Gastroesophageal sphincter (tissue), 3 donors: Measurements from ENCODE around the gene SMTN.

Experiments used
- EP300 ChIP-seq: sonication (generic); formaldehyde crosslinking; IDR thresholded peaks from one replicate; pipeline ENCODE4 v1.6.1; 2017; ENCODE audit warnings: antibody characterized with exemption, mild to moderate bottlenecking
- POLR2A ChIP-seq, 2 donors: fragments of 450-650 bp; IDR thresholded peaks; one replicate each; pipeline ENCODE4 v1.6.1; 2017; ENCODE audit warnings: antibody characterized with exemption in 2 of 2, mild to moderate bottlenecking in 2 of 2, moderate library complexity in 1 of 2
- POLR2AphosphoS5 ChIP-seq: sonication (generic); formaldehyde crosslinking; IDR thresholded peaks from one replicate; pipeline ENCODE4 v1.6.1; 2017; ENCODE audit warnings: antibody characterized with exemption
- TF ChIP-seq, protein P1 (sequence below), 4 experiments: fragments of 200-600 bp in 2 of 4; fragments of 450-650 bp in 2 of 4; sonication (generic) in 1 of 4; IDR thresholded peaks; one replicate each; pipeline ENCODE4 v1.5.1; 2017 to 2019; ENCODE audit warnings: antibody characterized with exemption in 4 of 4, mild to moderate bottlenecking in 2 of 4, moderate library complexity in 2 of 4

DNA sequence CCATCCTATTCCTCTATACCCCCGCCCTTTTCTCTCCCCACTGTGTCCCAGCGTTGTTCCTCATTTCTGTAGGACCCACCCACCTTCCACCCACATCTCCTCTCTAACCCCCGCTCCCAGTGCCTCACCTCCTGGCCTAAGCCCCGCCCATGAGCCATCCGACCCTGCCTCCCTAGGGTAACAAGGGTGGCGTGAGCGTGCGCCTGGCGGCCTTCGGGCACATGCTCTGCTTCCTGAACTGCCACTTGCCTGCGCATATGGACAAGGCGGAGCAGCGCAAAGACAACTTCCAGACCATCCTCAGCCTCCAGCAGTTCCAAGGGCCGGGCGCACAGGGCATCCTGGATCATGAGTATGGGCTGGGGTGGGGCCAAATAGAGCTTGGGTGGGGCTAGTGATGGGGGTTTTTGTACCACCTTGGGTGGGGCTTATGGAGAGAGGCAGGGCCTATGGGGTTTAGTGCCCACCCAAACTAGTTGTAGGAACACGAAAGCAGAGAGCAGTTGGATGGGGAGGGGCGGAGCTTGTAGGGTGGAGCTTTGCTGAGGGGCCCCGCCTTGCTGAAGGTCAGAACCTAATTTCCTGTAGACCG lies 46.2 kb downstream of the SMTN start:
- TF ChIP-seq POLR2A (IDR thresholded peaks at IDR 0.05) (no peak), POLR2AphosphoS5 (no peak), EP300 (no peak)
- TF ChIP-seq, protein P1, sequence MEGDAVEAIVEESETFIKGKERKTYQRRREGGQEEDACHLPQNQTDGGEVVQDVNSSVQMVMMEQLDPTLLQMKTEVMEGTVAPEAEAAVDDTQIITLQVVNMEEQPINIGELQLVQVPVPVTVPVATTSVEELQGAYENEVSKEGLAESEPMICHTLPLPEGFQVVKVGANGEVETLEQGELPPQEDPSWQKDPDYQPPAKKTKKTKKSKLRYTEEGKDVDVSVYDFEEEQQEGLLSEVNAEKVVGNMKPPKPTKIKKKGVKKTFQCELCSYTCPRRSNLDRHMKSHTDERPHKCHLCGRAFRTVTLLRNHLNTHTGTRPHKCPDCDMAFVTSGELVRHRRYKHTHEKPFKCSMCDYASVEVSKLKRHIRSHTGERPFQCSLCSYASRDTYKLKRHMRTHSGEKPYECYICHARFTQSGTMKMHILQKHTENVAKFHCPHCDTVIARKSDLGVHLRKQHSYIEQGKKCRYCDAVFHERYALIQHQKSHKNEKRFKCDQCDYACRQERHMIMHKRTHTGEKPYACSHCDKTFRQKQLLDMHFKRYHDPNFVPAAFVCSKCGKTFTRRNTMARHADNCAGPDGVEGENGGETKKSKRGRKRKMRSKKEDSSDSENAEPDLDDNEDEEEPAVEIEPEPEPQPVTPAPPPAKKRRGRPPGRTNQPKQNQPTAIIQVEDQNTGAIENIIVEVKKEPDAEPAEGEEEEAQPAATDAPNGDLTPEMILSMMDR (IDR thresholded peaks at IDR 0.05) = no peak
